CD4-positive, alpha-beta T cell treated with Interleukin-21 for 1 hour (primary cell): ENCODE data around the gene LRSAM1.
"Not testable (repeated sequence)": the region's sequence is repeated elsewhere in the genome, so short reads cannot be mapped to it uniquely, and the experiment has no call there.

Experiments used
- DNase-seq: peaks from one replicate; pipeline ENCODE4 v3.0.0-alpha.2; 2020

LRSAM1 gene

GRCh38 chr9:127463382-127463781 lies 12.1 kb downstream of the LRSAM1 start:
- no peak for DNase-seq

DNA sequence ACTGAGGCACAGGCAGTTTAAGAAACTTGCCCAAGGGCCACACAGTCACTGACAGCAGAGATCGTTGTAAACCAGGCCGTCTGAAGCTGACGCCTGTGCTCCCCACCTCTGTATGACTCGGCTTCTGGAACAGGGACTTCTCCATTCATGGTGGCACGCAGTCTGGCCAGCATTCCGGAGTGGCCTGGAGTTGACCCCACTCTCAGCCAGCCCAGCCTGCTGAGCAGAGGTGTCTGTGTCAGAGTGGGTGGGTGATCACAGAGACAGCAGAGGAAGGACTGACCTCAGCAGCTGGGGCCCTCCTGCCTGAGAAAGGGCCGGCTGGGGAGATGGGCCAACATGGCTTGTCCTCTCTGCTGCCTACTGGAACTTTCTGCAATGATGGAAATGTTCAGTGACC lies 12.6 kb downstream of the LRSAM1 start:
- no peak for DNase-seq

- not testable (repeated sequence) for DNase-seq
These were observed 15.2 kb downstream of the LRSAM1 start for GRCh38 chr9:127466407-127466917.

- no peak for DNase-seq
These were observed 16.3 kb downstream of the LRSAM1 start for GRCh38 chr9:127467621-127468020.

DNA sequence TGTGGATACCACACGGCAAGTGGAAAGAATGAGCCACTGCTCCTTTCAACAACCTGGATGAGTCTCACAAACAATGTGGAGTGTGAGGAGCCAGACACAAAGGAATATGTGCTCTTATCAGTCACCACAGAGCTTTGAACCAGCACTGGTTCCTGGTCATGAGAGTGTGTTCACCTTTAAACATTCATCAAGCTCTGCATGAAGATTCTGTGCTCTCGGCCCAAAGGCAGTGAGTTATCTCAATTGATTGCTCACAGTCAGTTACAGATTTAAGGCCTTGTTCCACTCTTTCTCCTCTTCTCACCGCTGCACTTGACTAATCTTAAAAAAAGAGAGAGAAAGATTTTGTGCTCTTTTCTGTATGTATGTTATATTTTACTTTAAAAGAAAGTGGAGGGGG lies 19.4 kb downstream of the LRSAM1 start:
- no peak for DNase-seq

DNA sequence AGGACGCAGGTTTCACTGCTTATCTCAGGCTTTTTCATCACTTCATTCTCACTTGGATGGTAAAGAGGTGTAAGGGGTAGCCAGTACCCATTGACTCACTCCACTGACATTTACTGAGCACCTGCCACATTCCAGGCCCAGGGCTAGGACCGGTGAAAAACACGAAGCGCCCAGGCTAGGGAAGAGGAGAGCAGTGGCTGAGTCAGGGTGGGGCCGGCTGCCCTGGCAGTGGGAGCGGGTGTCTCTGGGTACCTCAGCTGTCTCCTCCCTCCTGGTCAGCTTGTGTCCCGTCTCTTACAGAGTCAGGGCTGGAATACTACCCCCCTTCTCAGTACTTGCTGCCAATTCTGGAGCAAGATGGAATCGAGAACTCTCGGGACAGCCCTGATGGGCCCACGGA lies 22.2 kb downstream of the LRSAM1 start:
- no peak for DNase-seq

GRCh38 chr9:127473932-127474331 lies 22.6 kb downstream of the LRSAM1 start:
- no peak for DNase-seq

DNA sequence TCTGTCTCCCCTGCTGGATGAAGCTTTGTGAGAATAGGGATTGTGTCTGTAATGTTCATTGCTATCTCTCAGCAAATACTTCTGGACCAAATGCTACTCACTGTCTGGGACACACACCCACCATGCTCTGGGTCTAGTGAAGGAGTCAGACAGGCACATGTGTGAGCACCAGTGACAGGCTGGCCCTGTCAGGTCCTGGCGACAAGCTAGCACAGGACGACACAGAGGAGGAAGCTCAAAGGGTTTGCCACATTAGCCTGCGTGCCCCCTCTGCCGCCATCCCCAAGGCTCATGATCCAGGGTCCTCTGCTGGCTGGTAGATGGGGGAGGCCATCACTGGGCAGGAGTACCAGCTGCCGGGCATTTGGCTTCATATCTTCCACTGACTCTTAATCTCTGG lies 23.3 kb downstream of the LRSAM1 start:
- no peak for DNase-seq

DNA sequence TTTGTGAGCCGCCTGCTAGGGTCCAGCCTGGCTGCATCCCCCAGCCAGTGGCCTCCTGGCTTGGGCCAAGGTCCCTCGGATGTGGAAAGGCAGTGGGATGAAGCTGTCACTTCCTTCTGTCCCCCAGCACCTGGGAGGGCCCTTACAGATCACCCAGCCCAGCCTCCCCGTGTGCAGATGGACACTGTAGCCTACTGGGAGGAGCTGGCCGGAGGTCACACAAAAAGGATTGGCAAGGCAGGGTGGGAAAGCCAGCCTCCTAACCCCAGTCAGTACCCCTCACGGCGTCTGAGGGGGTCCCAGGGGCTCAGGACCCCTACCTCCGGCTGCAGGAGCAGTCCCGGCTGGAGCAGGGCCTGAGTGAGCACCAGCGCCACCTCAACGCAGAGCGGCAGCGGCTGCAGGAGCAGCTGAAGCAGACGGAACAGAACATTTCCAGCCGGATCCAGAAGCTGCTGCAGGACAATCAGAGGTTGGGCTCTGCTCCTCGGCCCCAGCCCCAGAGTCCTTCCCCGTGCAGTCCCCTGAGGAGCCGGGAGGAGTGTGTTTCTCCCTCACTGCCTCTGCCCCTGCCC lies 28.3 kb downstream of the LRSAM1 start:
- DNase-seq = no peak

- DNase-seq = no peak
These were observed 31.4 kb downstream of the LRSAM1 start for GRCh38 chr9:127482662-127483061.

- no peak for DNase-seq
These were observed 34.7 kb downstream of the LRSAM1 start for GRCh38 chr9:127485995-127486394.

DNA sequence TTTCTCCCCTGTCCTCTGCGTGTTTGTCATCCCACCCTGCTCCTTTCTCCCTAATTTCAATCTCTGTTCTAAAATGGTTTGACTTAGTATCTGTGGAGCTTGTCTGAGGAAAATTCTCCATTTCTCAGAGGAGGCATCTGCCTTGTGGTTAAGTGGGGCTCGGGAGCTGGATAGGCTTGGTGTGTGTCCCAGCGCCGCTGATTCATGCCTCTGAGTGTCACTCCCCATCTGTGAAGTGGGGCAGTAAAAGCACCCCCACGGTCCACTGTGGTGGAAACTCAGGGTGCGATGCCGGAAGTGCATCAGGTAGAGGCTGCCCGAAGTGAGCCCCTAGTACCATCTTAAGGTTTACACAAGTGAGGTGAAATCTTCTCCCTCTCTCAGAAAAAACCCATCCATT lies 37.6 kb downstream of the LRSAM1 start:
- DNase-seq = no peak

DNA sequence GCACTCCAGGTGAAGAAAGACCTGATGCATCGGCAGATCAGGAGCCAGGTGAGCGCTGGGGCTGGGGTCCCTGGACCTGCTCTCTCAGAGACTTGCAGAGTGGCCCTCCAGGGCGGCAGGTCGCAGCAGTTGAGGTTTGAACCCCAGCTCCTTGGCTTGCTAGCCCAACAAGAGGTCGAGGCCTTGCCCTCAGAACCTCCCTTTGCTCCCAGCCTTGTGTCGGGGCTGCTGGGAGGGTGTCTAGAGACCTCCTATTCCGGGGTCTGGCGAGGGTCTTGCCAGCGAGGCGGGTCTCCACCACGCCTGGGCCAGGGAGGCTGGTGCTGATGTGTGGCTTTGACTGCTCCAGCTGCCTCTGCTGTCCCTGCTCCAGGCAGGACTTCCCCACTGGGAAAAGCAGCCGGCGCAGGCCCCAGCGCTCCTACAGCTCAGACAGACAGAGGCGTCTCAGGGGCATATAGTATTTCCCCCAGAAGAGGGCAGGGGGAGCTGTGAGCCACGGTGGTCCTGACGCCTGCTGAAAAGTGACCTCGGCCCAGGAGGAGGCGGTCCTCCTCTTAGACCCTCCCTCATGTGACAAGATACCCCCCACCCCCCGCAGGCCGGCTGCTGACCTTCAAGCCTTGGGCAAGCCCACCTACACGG lies 38.3 kb downstream of the LRSAM1 start:
- DNase-seq = no peak

DNA sequence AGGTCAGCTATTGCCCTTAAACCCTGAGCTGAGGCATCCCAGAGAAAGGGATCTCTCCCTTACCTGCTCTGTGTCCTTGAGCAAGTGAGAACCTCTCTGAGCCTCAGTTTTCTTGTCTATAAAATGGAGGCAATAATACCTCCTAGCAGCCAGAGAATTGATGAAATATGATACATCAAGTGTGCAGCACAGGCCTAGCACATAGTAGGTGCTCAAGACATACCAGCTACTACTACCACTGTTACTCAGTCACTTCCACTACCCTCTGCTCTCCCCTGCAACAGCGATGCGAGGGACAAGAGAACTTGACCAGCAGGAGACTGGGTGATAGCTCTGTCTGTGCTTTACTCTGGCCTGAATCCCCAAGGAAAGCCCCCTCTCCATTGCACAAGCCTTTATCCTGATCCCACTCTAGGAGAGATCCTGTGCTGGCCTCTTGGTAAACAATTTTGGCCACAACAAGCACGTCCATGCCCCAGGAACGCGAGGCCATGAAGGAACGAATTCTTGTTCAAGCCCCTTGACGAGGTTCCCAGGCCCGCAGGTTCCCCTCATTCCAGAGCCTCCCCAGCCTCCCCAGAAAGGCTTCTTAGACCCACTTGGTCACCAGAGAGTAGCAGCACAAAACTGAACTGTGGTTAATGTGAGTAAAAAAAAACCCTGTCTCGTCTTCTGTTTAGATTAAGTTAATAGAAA lies 39.4 kb downstream of the LRSAM1 start:
- no peak for DNase-seq

GRCh38 chr9:127491516-127491915 lies 40.2 kb downstream of the LRSAM1 start:
- no peak for DNase-seq

- DNase-seq = no peak
These were observed 41.3 kb downstream of the LRSAM1 start for GRCh38 chr9:127492616-127493015.

DNA sequence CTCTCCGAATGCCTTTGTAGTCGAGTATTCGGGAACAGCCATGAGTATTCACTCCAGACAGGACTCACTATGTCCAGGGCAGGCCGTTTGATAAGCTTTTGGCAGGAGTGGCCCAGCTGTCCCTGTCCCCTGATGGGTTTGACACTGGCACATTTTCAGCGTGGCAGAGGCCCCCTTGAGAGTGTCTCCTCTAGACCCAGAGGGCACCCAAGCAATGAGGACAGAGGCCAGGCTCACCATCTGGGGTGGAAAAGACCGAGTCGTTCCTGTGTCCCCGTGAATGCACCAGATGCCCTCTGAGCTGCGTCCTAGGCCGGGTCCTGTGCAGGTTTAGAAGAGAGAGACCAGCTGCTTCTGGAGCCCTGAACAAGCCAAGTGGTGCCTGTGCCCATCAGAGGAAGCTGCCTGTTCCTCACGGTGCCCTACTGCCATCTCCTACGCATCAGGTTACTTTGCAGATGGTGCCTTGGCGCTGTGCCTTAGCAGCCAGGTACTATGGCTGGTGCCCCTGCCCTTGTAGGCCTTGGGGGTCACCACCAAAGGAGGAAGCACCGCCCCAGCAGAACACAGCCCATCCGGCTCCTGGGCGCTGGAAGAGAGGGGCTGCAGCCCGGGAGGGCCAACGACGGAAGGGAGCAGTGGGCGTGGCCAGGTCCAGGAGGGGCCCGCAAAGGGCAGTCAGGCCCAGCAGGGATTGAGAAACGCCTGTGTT lies 42.4 kb downstream of the LRSAM1 start:
- DNase-seq = no peak

- no peak for DNase-seq
These were observed 43.0 kb downstream of the LRSAM1 start for GRCh38 chr9:127494304-127494702.

DNA sequence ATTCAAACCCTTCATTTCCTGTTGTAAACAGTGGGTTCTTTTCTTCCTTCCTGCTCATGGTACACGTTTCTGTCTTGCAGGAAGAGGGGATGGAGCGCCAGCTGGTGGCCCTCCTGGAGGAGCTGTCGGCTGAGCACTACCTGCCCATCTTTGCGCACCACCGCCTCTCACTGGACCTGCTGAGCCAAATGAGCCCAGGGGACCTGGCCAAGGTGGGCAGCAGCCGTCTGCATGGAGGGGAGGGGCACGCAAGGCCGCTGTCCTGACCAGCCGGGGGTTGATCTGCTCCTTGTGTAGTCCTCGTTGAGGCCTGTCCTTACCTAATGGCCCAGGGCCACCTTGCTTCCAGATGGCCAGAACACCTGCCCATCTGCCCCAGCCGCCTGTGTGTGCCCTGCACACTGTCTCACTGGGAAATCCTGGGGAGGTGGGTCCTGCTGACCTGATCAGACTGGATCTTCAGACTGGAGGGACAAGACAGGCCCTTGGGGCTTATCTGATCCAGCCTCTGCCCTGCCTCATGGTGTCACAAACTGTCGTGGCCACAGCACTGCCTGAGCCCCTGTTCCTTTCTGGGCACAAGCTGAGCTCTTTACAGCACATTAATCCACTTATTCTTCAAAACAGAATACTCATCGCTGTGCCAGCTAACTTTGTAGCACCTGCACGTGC lies 44.7 kb downstream of the LRSAM1 start:
- DNase-seq = no peak

DNA sequence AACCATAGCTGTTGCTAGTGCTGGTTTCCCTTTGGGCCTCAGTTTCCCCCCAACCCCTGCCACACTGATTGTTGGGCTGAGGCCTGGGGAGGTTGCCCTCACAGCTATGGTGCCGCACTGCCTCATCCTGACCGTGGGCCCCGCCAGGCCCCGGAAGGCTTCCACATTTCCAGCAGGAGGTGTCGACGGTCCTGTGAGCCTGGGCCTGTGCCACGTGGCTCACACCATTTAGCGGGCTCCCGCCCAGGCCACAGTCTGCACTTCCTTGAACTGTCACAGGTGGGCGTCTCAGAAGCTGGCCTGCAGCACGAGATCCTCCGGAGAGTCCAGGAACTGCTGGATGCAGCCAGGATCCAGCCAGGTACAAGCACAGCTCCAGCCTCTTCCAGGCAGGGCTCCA lies 45.7 kb downstream of the LRSAM1 start:
- no peak for DNase-seq

DNA sequence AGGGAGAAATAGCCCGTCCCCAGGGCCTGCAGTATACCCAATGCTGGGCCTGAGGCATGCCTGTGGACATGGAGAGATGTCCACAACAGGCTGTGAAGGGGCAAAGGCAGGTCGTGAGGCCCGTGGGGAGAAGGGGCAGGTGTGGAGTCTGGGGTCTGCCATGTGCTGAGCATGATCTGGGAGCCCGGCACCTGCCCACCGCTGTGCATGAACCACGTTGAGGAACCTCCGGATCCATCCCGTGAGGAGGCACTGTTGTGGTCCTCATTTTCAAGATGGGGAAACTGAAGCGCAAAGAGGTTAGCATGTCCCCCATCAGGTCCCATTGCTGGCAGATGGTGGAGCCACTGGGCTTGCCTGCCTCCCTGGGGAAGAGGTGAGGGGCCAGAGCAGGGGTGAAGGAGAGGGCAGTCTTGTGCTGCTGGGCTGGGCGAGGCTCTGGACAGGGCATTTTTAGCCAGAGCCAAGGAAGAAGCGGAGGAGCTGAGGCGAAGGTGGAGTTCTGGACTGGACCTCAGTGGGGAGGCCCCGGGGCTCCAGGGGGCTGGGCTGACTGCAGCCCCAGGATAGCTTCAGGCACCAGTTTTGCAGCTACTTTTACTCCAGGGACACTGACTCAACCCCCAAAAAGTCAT lies 46.5 kb downstream of the LRSAM1 start:
- DNase-seq = no peak

DNA sequence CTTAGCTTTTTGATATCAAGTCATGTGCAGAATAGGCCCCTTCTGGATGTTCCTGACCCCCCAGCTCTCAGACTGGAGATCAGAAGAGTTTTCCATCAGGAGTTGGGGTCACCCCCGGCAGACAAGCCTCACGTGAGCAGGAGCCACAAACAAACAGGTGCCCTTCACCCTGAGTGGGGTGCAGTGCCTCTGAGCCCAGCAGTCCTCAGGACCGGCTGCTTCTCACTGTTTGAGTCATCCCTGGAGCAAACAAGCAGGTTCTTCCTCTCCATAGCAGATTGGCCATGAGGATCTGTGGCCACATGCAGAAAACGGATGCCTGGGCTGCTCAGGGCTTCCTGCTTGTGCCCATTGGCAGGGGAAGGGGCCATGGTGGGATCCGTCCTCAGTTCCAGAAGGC lies 47.0 kb downstream of the LRSAM1 start:
- no peak for DNase-seq

GRCh38 chr9:127500399-127500798 lies 49.1 kb downstream of the LRSAM1 start:
- no peak for DNase-seq
